GM19099 (cell line): Measurements from ENCODE around the gene MAD1L1.

Source experiments
- POLR2A ChIP-seq: IDR thresholded peaks from 3 replicates; pipeline ENCODE4 v1.6.1; 2011; ENCODE audit warnings: low read depth; ENCODE audit not compliant: insufficient read length; ENCODE audit errors: extremely low read depth

The MAD1L1 gene

DNA sequence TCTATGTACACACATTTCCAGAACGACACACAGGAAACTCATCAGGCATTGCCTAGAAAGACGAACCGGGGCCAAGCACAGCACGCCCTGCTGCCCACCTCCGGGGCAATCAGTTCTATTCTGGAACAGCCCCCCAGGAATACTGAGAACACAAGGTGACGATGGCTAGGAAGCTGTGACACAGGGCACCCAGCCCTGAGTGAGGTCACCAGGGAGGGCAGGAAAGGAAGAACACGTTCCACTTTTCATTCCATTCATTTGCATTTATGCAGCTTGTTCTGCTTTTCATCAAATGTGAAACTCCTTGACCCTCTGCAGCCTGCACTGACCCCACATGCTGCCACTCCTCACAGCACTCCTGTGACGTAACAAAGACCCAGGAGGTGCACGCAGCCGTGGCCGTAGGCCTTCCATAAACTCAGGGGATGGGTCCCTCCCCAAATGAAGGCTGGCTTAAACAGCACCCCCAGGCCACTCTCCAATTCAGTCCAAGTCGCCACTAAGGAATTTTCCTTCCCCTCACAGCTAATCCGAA is 28.9 kb downstream of the MAD1L1 start:
- TF ChIP-seq POLR2A: no peak

DNA sequence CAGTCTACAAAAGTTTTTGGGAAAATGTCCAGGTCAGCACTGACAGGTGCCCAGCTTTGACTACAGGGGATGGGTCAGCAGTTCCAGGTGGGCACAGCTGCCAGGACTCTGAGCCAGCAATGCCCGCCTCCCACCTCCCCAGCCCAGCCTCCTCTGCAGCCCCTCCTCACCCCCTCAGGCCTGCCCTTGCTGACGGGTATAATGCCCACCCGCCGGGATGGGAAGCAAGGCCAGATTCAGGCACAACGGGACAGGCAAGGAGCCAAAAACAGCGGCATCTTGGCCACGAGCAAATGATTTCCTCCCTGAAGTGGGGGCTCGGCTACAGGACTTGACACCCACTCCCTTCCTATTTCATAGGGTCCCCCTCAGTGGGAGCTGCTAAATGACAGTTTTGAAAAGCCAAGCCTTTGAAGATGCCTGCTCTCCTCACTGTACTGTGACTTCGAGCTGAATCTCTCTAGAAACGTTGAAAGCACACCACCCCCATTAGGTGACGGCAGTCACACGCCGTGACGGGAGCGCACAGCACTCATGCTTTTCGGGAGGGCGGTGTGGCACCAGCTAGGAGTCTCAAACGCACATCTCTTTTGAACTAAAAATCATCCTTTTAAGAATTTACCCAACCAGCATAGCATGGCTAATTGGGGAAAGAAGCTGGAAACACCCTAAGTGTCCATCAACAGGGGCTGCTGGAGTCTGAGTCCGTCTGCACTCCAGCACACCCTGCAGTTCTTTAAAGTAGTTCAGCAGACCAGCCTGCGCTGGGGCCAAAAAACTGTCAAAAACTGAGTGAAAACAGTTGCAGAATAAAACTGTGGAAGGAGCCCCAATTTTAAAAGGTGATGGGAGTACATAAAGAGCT is 29.6 kb downstream of the MAD1L1 start:
- TF ChIP-seq POLR2A: no peak

DNA sequence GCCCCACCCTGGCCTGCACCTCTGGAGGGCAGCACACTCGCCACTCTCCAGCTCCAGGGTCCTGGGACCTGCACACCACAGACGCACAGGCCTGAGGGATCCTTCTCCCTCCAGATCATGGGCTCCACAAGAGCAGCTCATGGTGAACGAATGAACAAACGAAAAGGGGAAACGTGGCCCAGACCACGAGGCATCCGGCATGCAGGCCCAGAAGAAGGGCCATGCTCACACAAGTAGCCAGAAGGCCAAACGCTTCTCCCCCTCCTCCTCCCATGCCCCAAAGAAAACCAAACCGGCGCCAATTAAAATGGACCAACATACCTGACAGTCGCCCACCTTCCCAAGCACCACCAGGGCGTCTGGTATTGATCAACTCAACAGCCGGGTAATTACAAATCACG is 30.4 kb downstream of the MAD1L1 start:
- TF ChIP-seq POLR2A: no peak

DNA sequence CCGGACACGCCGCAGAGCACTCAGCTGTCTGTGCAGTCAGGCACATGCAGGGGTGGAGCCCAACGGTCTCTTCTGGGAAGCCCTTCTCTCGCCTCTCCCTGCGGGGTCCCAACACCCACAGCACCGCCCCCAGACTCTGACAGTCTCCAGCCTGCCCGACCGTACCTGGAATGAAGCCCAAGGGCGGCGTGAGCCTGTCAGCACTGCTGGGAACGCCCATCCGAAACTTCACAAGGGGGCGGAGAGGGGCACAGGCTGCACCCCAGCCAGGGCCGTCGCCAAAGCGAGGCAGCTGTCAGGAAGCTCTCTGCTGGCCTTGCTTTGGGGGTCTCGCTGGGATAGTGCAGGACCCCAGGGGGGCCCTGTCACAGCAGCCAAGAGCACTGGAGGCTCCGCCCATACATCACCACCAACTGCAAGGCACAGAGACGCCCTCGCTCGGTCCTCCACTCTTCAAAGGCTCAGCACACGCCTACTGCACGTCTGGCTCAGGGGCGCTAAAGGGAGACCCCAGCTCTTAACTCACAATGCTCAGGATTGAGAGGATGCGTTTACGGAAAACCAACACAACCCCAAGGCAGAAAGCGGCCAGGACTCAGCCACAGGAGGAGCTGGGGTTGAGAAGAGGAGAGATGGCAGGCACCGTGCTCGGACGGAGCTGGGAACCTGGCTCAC is 30.9 kb downstream of the MAD1L1 start:
- TF ChIP-seq POLR2A: no peak

DNA sequence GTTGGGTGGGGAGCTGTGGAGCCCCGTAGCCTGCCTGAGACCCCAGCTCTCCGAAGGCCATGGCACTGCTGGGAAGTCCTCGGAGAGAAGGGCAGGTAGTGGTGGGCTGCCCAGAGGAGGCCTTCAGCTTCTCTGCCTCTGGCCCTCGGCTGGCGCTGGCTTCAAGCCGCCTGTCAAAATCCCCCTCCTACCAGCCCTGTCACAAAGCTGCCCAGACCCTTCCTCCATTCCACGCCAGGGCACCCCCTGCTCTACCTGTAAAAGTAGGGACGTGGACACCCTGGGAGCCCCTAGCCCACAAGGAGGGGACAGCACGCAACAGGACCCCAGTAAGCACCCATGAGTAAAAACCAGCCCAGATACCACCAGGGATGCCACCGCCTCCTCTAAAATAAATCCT is 31.6 kb downstream of the MAD1L1 start:
- no peak for TF ChIP-seq POLR2A

DNA sequence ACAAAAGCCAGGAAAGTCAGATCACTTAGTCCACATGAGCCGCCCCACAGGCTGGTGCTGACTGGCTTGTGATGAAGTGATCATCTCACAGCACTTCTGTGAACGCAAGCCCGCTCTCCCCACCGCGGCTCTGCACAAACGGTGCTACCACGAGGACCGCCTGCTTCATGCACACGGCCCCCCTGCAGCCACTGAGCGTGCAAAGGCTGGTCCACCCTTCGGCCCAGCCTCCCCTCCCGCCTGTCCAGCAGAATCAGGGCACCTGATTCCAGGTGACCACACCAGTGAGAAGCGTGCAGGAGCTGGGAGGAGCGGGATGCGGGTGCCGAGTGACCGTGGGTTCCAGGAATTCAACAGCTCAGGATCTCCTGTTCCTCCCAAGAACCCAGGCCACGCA is 32.2 kb downstream of the MAD1L1 start:
- no peak for TF ChIP-seq POLR2A

DNA sequence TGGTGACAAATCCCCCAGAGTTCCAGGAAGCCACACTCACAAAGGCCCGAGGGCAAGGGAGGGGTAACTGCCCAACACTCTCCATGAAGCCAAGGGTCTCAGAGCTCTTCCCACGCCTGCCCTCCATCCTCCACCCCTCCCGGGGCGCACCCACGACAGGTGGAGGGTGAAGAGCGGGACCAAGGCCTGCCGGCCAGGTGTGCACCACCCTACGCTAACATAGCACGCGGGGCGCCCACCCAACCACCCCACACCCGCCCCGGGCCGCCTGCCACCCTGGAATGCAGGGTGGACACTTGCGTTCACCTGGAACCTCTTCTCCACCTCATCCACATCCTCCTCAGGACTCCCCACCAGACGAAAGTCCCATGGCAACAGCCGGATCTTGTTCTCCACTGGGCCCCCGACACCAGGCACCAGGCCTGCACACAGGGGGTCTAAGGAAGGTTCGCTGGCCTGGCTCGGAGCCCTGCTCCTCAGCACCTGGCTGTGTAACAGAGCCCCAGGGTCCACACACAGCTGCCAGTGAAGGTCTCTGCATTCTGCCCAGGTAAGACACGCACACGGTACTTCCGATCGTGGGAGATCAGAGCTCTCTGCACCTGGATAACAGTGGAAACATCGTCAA is 32.7 kb downstream of the MAD1L1 start:
- no peak for TF ChIP-seq POLR2A

DNA sequence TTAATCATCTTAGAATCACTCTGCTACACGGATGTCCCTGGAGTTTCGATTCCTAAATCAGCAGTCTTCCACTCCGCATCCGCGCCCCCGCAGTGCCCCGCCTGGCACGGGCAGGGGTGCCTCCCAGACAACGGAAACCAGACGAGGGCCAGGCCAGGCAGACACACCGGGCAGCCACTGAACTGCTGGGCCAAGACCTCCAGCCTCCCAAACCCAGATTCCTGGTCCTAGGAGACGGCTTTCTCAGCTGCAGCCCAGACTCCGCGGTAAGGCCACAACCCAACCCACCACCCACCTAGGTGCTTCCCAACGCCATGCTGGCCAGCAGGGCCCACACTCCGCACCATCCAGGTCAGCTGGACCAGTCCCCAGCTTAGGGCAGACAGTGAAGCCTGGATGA is 33.2 kb downstream of the MAD1L1 start:
- TF ChIP-seq POLR2A: no peak

DNA sequence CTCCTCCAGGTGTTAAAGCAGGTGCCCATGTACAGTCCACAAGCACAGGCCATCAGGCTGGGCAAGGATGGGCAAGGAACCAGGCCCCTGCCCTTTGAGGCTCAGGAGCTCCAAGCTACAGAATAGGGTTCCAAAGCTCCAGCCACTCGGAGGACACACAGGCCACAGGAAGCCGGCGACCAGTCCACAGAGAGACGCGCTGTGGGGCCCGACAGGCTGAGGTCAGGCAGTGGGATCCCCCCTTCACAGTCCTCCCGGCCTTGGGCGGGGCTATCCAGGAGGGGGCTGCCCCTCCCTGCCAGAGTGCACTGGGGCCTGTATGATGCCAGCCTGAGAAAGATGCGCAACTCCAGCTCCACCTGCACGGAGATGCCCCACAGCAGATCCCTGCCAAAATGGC is 34.0 kb downstream of the MAD1L1 start:
- TF ChIP-seq POLR2A: no peak

DNA sequence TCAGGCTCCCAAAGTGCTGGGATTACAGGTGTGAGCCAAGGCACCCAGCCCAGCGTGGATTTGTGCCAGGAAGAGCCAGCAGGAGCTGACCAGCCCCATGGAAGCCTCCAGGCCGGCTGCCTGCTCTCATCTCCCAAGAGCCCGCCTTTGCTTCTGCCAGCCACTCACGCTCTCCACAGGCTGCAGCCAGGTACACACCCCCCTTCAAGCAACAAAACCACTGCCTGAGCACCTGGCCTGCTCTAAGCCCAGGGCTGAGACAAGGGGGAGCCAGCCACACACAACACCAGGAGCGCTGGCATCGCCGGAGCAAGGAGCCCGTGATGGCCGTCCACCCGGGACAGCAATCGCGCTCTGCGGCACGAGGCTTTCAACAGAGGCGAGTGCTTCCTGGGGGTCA is 34.5 kb downstream of the MAD1L1 start:
- no peak for TF ChIP-seq POLR2A

DNA sequence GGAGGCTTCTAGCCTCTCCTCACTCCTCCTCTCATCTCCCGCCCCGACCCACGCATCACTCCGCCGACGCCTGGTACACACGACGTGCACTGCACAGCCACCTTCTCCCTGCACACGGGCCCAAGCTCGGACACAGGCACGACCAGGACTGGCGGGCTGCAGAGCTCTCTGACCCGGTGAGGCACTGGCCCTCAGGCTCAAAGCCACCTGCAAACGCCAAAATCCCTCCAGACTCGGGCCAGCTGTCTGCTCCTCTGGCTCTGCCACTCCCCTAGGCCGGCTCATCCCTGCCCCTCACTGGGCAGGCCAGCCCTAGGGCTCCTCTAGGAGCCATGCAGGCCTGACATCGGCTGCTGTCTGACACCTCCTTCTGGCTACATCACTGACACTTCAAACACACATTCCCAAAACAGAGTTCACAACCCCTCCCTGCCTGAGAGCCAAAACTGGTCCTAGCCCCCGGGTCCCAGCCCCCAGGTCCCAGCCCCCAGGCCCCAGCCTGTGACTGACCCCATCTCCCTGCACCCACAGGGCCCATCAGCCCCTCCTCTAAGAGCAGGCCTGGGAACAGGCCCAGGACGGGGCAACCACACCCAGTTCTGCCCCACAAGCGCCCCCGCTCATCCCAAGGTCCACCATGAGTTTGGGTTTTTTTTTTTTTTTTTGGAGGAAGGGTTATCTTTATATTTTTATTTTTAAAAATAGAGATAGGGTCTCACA is 35.1 kb downstream of the MAD1L1 start:
- no peak for TF ChIP-seq POLR2A

DNA sequence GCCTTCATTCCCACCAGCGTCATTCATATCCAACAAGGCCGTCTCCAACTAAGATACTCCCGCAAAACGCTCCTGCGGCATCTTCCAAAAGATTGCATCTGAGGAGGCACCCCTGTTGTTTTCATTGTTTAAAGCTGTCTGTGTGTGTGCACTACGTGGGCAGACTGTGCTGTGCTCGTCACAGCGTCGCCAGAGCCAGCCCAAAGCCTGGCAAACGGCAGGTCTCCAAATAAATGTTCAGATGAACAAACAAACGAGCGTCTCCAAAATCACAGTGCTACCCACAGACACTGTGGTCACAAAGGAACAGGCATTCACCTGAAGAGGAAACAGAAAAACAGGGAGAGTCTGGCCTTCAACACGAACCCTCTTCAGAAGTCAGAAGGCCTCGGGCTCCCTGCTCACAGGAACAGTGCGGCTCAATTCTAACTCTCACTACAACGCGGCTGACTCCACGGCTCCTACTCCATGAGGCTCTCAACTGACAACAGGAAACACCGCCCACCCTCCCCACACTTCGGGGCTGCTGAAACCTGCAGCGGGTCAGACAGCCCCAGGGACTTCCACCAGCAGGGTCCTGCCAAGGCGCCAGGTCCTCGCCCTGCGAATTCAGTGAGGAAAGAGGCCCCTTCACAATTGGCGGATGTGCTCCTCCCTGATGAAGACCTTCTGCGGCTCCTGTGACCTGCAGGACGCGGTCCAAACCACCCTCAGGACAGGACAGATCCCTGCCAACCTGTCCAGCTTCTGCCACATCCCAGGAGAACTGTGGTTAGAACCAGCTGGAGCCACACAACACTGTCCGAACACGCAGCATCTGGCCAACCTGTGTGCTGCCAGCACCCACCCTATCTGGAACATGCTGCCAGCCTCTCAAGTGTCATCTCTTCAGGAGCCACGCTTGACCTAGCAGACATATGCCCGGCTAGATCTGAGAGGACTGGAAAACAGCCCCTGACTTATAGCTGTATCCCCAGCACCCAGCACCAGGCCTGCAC is 36.1 kb downstream of the MAD1L1 start:
- TF ChIP-seq POLR2A: no peak

DNA sequence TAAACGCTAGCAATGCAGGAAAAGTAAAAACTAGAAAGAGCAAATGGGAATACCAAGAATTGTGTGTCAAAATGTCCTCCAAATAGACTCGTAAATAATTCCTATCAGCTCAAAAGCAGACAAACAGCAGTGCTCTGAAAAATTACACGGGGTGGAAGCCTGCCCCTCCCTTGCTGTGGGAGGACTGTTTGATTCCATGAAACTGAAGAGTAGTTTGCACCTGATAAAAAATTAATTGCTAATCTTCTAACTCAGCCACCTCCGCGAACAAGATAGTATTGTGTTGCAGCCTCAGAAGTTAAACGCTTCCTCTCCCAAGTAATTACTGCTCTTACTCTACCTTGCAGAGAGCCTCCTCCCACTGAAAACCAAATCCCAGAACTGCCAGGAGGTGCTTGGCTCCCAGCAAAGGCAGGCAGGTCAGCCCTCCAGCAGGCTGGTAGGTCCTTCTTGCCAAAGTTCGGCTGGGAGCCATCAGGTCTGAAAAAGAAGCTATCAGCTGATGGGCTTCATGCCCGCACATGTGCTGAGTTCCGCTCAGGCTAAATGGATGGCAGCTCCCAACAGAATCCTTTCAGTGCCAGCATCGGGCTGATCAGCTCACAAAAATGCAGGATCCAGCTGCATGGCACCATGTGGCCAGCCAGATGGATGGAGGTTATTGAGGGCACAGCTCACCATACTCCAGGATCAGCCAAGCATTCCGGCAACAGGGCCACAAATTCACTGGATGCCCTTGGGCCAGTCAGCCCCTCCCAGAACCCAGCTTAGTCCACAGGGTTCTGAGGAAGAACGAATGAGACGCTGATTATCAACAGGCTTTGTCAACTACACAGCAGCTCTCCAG is 37.1 kb downstream of the MAD1L1 start:
- TF ChIP-seq POLR2A: no peak
